HL-60/S4 treated with retinoic acid at 250 ng/mL for 4 days and 3 days (cell line): Measurements from ENCODE around the gene FOXJ3.

ENCODE experiments used
- in situ Hi-C: fragments of 300-500 bp; cut with MboI; formaldehyde crosslinking; loops from 2 replicates; pipeline ENCODE4 v1.7.0; 2022; ENCODE audit warnings: low sequenced_read_pairs

FOXJ3 gene

GRCh38 chr1:42127767-42128166, 207.3 kb downstream of the FOXJ3 start:
- in situ Hi-C loops = no loop called here
